ENCODE data around the gene PRDM16. TPM values are rescaled to one million over a fixed set of nuclear protein-coding genes. Genes with fewer than 3 reads are reported as not detected.
A peak's percentile ranks its signal among the peaks of the same experiment; 100 is the strongest.

Gene PRDM16
- total and polyA plus RNA-seq, 3 donors from 2014 or later: 2.1 to 5.6 (median 4.7) TPM

DNA sequence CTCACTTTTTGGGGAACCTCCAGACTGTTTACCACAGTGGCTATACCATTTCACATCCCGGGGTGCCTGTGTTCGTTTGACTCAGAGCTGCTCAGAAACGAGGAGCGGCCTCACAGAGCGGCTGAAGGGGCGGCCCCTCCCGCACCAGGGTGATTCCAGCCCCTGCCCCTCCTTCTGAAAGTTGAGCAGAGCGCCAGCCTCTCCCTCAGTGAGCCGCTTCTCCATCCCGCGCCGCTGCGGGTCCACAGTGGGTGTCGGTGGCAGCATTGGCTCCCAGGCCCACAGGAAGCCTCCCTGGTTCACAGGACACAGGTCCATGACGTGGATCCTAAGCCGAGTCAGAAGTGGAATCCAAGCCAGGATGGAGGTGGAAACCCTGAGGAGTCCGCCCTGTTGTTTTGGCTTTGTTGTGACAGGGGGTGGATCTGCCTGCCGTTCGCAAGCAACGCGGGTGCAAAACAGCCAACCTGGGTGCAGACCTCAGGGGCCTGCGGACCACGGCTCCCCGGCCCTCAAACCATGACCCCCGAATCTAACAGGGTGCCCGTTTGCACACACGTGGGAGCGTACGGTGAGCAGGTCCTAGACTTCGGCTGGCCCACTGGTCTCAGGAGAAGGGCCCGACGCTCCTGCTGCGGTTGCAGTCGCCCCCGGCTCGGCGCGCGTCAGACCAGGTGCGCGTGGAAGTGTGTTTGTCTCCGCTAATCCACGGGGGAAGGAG, 198.7 kb downstream of the PRDM16 start:
- no peak for DNase-seq
- H3K27me3 ChIP-seq: no peaks in the 10 kb centered on the region
- intact Hi-C loops (cut with DNase I; ENCODE audit: low total_unique reads): no loop called here
- H3K9me3 ChIP-seq: no peaks in the 10 kb centered on the region
- no peak for TF ChIP-seq POLR2A (IDR thresholded peaks at IDR 0.05)
- TF ChIP-seq, protein P1, sequence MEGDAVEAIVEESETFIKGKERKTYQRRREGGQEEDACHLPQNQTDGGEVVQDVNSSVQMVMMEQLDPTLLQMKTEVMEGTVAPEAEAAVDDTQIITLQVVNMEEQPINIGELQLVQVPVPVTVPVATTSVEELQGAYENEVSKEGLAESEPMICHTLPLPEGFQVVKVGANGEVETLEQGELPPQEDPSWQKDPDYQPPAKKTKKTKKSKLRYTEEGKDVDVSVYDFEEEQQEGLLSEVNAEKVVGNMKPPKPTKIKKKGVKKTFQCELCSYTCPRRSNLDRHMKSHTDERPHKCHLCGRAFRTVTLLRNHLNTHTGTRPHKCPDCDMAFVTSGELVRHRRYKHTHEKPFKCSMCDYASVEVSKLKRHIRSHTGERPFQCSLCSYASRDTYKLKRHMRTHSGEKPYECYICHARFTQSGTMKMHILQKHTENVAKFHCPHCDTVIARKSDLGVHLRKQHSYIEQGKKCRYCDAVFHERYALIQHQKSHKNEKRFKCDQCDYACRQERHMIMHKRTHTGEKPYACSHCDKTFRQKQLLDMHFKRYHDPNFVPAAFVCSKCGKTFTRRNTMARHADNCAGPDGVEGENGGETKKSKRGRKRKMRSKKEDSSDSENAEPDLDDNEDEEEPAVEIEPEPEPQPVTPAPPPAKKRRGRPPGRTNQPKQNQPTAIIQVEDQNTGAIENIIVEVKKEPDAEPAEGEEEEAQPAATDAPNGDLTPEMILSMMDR (IDR thresholded peaks at IDR 0.05): no peak
- no peak overlapping the region for H3K4me3 ChIP-seq
- H3K36me3 ChIP-seq (ENCODE audit: low read depth, missing control alignments): no peaks in the 10 kb centered on the region
- no peak overlapping the region for H3K27ac ChIP-seq
- WGBS, 2 donors: 89 to 90% methylated on average over 33 to 42 of the region's 43 CpGs
- H3K4me1 ChIP-seq: peaks cover 11% of the 10 kb centered on the region

DNA sequence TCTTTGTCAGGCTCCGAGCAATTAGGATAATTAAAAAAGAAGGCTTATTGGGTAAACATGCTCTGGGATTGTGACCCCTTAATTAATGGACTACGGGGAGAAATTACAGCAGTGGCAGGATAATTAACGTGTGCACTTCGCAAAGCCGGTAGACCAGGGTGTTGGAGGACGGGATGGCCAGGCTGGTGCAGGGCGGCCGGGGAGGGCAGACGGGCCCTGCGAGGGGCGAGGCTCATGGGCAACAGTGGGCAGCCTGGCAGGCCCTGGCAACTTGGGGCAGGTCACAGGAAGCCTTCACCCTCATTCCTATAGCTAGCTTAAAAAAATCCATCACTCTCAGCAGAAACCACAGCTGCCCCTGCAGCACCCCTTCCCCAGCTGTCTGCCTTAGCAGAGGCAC, 199.3 kb downstream of the PRDM16 start:
- peaks cover 11% of the 10 kb centered on the region for H3K4me1 ChIP-seq
- intact Hi-C loops (cut with DNase I; ENCODE audit: low total_unique reads): no loop called here
- no peak overlapping the region for H3K4me3 ChIP-seq
- no peak for DNase-seq
- no peak overlapping the region for H3K27ac ChIP-seq
- no peaks in the 10 kb centered on the region for H3K9me3 ChIP-seq
- TF ChIP-seq, protein P1 (IDR thresholded peaks at IDR 0.05): no peak
- TF ChIP-seq POLR2A (IDR thresholded peaks at IDR 0.05): no peak
- no peaks in the 10 kb centered on the region for H3K27me3 ChIP-seq
- WGBS, 2 donors: 84 to 85% methylated on average over 11 of the region's 11 CpGs
- no peaks in the 10 kb centered on the region for H3K36me3 ChIP-seq (ENCODE audit: low read depth, missing control alignments)

DNA sequence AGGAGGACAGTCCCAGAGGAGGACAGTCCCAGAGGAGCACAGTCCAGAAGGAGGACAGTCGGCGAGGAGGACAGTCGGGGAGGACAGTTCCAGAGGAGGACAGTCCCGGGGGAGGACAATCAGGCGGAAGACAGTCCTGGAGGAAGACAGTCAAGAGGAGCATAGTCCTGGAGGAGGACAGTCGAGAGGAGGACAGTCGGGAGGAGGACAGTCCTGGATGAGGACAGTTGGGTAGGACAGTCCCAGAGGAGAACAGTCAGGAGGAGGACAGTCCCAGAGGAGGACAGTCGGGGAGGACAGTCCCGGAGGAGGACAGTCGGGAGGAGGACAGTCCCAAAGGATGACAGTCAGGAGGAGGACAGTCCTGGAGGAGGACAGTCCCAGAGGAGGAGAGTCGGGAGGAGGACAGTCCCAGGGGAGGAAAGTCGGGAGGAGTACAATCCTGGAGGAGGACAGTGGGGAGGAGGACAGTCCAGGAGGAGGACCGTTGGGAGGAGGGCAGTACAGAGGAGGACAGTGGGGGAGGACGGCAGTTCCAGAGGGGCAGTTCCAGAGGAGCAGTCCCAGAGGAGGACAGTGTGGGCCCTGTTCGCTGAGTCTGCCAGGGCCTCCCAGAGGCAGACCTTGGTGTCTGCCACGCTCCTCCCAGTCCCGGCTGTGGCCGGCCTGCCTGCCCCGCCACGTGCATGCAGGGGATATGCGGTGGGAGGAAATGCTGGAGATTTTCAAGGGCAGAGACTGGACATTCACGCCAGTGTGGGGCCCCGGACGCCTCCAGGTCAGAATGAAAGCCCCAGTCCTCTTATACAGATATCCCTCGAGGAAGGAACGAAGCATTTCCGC, 201.6 kb downstream of the PRDM16 start:
- WGBS, 2 donors: 58 to 62% methylated on average over 27 of the region's 27 CpGs
- TF ChIP-seq, protein P1 (IDR thresholded peaks at IDR 0.05): no peak
- no peak for TF ChIP-seq POLR2A (IDR thresholded peaks at IDR 0.05)
- no peaks in the 10 kb centered on the region for H3K36me3 ChIP-seq (ENCODE audit: low read depth, missing control alignments)
- no peak overlapping the region for H3K27ac ChIP-seq
- peaks cover 14% of the 10 kb centered on the region for H3K4me1 ChIP-seq
- no peaks in the 10 kb centered on the region for H3K27me3 ChIP-seq
- H3K9me3 ChIP-seq: no peaks in the 10 kb centered on the region
- no peak overlapping the region for H3K4me3 ChIP-seq
- peak; percentile 54 for DNase-seq
- intact Hi-C loops (cut with DNase I; ENCODE audit: low total_unique reads): no loop called here

DNA sequence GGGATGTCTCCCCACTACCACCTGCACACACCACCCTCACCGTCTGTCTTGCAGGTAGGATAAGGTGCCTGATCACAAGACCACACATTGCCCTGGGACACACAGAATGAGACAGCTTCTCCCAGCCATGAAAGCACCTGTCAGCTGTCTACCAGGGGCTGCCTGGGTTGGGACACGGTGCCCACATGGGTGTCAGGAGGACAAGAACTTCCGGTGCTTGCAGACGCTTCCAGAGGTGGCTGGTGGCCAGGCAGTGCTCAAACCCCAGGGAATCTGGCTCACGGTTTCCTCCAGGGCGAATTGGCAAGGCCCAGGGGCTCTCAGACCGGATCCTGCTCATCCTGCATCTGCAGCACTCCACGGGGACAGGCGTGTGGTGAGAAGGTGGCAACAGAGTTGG, 202.9 kb downstream of the PRDM16 start:
- TF ChIP-seq, protein P1 (IDR thresholded peaks at IDR 0.05): no peak
- no peak for TF ChIP-seq POLR2A (IDR thresholded peaks at IDR 0.05)
- no peak for DNase-seq
- 75 to 100% methylated on average over 1 to 9 of the region's 9 CpGs for WGBS, 2 donors
- no peaks in the 10 kb centered on the region for H3K36me3 ChIP-seq (ENCODE audit: low read depth, missing control alignments)
- H3K9me3 ChIP-seq: no peaks in the 10 kb centered on the region
- no peak overlapping the region for H3K4me3 ChIP-seq
- H3K27me3 ChIP-seq: no peaks in the 10 kb centered on the region
- peaks cover 22% of the 10 kb centered on the region for H3K4me1 ChIP-seq
- intact Hi-C loops (cut with DNase I; ENCODE audit: low total_unique reads): no loop called here
- H3K27ac ChIP-seq: no peak overlapping the region

Data from testis (tissue), 3 donors.